GM21423 (cell line): Measurements from ENCODE around the gene ZFP92.

Experiments used
- ATAC-seq: cut with Tn5 transposase; IDR thresholded peaks from one replicate; pipeline ENCODE4 v1.9.1; 2021; ENCODE audit warnings: mild to moderate bottlenecking, moderate library complexity; ENCODE audit not compliant: unreplicated experiment

The ZFP92 gene

DNA sequence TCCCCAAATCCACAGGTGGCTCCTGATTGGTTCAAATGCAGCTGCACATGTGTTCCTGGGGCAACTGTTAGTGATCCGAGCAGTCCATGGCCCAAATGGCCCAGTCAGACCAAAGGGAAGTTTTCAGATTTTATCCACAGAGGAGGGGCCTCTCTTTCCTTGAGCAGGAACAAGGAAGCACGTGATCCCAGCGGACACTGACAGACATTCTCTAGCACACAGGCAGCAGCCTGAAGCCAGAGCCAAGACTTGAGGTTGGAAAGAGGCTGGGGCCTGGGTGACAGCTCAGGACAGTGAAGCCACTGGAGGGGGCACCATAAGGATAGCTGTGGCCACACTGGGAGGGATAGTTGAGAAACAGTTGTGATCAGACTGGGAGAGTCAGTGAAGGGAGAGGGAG, 3.5 kb upstream of the ZFP92 start:
- ATAC-seq: no peak

DNA sequence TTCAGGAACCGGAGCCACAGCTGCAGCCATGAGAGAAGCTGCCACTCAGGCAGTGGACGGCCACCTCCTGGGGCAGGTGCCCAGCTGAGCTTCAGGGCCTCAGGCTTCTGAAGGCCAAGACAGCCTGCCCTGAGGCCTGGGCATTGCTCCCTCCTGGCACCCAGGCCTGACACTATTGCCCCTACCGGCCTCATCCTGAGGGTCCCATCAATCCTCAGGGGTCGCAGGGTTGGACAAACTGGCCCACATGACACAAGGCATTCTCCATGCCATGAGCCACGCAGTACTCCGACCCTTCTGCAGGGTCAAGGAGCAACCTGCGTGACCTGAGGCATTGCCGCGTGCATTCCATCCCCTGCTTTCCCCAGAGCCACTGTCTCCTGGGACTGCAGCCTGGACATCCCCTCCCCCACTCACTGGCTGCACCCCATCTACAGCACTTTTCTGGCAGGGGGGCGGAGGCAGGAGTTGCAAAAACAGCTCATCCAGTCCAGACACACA, 3.0 kb upstream of the ZFP92 start:
- no peak for ATAC-seq

DNA sequence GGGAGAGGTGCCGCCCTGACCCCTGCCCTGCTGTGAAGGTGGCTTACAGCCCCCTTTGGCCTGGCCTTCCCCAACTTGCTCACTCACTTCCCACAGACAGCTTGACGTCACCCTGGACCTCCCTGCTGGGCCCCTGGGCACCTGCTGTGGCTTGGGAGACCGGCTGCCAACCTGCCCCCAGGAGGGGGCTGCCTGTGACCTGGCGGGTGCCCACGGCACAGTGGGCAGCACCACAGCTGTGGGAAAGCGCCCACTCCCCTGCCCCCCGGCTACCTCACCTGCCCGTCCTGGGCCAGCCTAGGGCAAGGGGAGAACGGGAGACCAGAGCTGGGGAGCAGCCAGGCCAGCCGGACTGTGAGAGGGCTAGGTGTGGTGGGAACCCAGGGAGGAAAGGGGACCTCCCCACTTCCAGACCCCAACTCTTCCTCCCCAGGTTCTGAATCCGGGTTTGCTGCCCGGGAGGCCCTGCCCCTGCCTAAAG, 2.4 kb upstream of the ZFP92 start:
- ATAC-seq: no peak

DNA sequence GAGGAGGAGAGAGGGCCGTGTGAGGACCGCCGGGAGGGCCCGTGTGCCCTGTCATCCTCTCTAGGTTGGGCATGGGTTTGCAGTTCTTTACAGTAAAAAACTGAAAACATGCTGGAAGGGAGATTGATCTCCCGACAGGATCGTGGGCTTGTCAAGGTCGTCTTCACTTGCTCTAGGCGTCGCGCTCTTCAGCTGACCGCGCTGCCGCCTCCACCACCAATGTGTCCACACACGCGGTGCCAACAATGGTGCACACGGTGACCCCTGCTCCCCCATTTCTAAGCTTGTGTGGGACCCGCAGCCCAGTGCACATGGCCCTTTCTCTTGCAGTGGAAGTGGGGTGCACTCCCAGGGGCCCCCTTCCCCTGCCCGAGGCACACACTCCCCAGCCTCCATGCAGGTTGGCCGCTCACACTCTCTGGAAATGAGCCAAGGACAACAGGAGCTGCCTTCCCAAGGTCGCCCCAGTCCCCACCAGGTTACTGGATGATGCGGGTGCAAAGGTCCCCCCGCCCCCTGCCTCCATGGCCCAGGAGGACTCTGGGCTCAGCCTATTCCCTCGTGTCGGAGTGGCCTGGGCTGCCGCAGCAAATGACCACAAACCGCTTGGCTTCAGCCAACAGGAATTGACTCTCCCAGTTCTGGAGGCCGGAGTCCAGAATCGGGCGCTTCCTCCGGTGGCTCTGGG, 1.7 kb upstream of the ZFP92 start:
- ATAC-seq: no peak

DNA sequence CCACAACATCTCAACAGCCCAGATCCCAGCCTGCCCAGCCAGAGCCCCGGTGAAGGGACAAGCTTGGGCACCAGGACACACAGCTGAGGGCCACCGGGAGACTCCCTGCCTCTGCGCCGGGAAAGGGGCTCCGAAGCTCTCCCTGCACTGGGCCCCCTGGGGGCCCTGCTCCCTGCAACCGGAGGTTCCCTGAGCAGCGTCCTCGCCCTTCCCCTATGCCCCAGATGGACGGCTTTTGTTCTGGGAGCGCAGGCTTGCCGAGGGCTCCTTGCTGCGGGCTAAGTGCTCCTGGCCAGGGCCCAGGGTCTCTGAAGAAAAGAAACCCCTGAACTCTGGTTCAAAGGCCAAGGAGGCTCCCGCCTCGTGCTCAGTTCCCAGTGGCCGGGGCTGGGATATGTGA, 899 bp upstream of the ZFP92 start:
- ATAC-seq: no peak

DNA sequence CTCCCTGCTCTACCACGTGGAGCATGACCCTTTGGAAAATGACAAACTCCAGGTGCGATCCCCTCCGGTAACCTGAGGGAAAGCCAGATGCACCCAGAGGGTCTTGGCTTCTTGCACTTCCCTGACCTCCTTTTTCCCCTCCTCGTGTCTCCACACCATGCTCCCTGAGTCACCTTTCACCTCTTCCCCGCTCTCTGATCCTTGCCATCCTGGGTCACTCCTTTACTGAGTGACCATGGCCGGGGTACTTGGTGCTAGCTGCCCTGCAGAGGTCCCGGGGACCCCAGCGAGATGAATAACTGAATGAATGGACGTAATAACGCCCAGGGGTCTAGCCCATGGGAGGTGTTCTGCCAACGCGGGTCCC, 401 bp upstream of the ZFP92 start:
- no peak for ATAC-seq

DNA sequence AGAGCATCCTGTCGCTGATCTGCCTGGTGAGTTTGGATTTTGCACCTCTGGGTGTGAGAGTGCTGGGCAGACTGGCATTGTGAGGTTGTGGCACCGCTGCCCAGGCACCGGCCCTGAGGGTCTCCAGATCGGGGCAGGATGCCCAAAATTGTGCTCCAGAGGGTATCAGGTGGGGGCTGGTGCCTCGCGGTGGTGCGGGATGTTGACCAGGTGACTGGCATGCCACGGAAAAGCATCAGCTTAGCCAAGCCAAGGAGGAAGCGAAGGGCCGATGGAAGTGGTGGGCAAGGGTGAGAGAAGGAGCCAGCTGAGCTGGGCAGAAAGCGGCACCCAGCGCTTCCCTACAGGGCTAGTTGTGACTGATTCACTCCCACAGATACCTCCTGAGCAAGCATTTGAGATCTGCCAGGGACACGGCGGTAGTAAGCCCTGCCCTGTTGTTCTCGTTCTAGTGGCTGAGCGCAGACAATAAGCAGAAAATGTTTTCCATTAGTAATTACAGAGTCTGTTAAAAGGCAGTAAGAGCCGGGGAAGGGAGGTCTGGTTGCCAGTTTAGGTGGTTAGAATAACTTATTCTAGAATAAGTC, 809 bp downstream of the ZFP92 start:
- ATAC-seq: no peak

DNA sequence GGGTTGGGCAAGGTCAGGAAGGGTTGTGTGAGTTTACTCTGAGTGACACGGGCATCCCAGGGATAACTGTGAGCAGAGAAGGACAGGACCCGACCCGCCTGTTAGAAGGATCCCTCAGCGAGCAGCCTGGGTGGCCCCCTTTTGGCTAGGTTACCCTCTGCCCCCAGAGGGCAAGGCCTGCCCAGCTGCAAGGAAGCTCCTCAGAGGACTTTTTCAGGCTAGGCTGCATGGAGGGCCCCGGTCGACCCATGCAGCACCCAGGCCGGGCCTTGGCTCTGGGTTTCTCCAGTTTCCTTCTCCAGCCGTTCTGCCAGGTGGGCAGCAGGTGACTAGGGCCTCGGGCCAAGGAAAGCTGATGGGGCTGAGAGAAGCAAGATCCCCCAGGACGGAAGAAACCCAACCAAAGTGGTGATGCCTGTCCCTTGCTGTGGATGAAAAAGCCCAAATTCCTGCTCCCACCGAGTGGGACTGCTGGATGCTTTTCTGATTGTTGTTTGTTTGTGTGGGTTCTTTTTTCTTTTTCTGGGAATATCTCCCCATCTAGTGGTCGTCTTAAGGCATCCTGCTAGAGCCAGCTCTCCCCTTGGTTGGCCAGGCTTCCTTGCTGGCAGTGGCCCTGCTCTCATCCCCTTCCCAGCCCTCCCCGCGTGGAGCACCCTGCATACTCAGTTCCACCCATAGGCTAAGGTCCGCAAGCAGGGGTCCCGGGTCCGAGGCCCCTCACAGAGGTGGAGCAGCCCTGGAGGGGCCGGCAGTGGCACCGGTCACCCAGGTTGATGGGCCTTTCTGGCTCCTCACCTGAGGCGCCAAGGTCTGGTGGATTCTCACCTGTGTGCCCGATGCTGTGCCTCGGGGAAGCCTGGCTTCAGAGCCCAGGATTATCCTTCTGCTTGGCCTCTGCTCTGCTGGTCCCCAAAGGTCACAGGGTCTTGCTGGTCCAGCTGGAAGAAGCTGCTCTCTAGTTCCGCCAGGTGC, 1.8 kb downstream of the ZFP92 start:
- no peak for ATAC-seq

DNA sequence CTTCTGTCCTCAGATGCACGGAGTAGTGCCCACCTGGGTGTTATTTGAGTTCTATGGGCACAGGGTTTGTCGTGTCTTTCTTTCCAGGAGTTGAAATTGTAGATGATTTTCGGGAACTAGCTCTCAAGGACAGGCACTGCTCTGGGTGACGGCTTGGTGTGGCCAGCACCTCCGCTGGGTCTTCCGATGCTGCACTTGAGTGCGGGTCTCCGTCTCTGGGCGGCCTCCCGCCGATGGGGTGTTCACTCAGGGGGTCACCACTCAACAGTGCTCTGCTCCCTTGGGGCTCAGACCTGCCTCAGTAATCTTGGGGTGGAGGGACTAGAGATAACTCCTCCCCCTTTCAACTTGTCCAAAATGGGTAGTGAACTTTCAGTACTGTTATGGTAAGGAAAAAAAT, 2.5 kb downstream of the ZFP92 start:
- no peak for ATAC-seq

DNA sequence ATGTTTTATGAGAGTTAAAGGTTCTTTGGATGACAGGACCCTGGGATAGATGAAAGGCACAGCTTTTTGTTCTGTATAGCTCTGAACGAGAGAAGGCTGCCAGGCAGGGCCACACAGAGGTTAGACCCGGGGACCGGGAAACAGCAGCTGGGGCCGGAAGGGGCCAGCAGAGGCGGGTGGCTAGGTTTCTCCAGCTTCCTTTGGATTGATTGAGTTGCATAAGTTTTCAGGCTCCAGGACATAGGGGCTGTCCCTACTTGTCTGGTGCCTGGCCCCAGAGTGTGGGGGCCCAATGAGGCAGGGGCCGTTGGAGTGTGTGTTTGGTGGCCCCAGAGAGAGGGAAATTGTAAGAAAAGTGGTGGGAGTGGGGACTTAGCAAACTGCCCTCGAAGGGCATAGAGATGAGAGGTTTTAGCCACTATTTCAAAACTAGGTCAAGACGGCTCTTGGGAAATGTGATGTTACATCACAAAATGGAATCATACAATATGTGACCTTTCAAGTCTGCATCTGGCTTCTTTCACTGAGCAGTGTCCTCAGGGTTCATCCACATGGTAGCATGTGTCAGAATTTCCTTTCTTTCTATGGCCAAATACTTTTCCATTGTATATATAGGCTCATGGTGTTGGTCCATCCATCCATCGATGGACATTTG, 3.7 kb downstream of the ZFP92 start:
- no peak for ATAC-seq

DNA sequence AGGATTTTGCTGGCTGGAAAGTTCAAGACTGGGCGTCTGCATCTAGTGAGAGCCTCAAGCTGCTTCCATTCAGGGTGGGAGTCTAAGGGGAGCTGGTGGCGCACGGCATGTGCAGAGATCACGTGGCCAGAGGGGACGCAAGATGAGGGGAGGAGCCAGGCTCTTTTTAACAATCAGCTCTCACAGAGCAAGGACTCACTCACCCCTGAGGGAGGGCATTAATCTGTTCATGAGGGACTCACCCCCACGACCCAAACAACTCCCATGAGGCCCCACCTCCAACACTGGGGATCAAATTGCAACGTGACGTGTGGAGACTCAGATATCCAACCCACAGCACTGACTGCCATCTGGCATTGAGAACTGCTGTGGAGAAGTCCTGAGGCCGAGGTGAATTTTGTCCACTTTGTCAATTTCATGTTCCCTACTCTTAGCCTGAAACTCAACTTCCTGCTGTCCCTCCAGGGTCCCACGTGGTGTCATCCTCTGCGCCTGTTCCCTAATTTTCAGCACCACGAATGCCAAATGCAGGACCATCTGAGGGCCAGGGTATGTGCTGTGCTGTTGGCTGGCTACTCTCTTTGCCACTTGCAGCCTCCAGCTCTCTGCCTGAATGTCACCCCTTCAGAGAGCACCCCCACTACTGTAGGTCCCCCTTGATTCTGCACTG, 5.6 kb downstream of the ZFP92 start:
- ATAC-seq: no peak

DNA sequence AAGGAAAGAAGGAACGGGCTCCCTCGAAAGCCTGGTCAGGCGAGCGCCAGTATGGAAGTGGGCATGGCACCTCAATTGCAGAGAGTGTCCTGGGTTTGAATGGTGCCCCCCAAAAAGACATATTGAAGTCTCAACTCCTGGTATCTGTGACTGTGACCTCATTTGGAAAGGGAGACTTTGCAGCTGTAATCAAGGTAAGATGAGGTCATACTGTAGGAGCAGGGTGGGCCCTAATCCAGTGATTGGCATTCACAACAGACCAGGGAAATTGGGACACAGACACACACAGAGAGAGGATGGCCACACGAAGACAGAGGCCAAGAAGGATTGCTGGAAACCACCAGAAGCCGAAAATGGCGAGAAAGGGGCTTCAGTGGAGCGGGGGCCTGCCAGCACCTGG, 6.4 kb downstream of the ZFP92 start:
- ATAC-seq: no peak

DNA sequence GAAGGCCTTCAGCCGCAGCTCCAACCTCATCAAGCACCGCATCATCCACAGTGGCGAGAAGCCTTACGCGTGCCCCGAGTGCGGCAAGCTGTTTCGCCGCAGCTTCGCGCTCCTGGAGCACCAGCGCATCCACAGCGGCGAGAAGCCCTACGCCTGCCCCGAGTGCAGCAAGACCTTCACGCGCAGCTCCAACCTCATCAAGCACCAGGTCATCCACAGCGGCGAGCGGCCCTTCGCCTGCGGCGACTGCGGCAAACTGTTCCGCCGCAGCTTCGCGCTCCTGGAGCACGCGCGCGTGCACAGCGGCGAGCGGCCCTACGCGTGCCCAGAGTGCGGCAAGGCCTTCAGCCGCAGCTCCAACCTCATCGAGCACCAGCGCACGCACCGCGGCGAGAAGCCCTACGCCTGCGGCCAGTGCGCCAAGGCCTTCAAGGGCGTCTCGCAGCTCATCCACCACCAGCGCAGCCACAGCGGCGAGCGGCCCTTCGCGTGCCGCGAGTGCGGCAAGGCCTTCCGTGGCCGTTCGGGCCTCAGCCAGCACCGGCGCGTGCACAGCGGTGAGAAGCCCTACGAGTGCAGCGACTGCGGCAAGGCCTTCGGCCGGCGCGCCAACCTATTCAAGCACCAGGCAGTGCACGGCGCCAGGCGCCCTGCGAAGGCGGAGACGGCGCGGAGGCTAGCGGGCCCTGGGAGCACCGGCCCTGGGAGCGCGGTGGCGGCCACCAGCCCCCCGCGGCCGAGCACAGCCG, 9.8 kb downstream of the ZFP92 start:
- no peak for ATAC-seq

DNA sequence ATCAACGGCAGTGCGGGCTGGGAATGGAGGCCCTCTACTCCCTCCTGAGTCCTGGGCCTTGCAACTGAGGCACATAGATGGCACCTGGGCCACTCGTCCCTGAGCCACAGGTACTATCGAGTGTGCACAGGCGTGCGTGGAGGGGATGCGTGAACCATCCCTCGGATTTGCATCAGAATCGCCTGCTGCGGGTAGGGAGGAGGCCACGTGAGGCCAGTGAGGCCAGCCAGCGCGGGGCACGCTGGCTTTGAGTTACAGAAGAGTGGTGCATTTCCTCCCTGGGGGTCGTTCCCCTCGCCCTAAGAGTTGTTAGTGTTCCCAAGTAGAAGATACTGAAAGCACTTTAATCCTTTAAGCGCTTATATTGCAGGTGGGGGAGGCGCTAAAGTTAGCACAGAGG, 10.6 kb downstream of the ZFP92 start:
- ATAC-seq: no peak

DNA sequence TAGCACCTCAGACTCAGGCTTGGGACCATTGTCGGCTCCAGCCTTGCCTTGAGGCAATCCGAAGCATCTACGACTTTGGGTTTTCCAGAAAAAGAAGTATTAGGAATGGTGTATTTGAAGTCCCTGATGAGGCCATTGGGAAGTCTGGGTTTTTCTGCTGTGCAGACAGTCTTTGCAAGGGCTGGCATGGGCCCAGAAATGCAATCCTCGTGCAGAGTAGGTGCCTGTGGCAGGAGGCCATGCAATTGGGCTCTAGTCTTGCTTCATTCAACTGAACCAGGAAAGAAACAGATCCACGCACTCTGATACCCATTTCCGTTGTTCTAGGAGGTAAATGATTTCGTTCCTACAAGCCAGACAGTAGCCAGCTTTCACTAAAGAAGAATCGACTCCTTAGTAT, 12.4 kb downstream of the ZFP92 start:
- ATAC-seq: no peak

DNA sequence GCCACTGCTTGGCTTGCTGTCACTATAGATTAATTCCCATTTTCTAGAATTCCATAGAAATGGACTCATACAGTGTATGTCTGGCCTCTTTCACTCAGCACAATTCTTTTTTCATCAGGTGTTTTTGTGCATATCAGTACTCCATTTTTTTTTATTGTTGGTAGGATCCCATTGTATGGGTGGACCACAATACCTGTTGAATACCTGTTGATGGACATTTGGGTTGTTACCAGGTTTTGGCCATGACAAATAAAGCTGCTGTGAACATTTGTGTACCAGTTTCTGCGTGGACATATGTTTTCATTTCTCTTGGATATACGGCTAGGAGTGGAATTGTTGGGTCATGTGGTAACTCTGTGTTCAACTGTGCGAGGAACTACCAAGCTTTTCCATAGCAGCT, 14.9 kb downstream of the ZFP92 start:
- no peak for ATAC-seq

DNA sequence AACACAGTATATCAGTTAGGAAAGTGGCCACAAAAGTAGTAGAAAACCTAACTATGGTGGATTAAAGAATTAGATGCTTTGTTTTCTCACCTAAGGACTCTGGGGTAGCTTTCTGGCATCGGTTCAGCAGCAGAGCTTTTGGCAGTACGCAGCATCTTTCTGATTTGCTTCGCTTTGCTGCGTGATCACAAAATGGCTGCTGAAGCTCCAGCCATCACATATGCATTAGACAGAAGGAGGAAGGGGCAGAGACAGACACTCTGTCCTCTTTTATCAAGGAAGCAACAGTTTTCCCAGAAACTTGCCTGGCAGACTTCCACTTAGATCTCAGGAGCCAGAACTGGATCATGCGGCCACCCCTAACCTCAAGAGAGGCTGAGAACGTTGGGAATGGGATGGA, 19.5 kb downstream of the ZFP92 start:
- no peak for ATAC-seq

DNA sequence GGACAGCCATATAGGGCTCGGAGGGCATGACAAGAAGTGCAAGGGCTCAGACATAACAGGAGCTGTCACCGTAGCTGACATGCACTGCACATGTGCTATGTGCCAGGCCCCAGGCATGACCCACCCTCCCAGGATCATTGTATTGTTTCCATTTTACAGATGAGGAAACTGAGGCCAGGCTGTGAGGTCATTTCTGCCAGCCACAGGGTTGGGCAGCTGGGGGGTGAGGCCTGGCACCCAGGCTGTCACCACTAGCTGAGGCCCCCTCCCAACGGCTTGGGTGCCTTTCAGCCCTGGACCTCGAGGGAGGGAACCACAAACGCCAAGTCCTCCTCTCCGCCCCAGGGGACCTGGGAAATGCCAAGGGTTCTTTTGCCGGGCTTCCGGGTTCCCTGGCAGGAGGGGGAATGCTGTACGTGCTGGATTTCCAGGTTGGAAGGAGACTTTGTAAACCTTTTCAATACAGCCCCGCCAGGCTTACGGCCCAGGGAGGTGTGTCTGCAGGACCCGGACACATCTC, 21.9 kb downstream of the ZFP92 start:
- ATAC-seq: no peak

DNA sequence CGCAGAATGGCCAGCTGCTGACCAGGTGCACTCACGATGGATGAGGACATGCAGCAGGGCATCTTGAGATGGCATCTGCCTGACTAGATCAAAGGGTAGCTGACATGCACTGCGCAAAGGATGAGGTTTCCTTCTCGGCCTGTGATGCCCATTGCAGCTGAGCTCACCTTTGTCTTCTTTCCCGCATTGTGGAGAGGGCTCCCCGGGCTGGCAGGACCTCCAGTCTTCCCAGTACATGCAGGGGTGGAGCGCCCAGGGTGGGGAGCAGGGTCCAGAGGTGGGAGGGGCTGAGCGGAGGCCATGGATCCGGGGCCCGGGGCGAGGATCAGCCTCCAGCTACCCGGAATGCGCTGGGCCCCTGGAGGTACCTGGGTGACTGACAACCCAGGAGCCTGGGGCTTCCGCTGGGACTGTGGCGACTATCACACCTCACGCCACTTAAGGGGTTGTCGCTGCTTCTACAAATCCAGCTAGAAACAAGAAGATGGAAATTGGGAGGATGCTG, 22.6 kb downstream of the ZFP92 start:
- ATAC-seq: no peak
